OCI-LY1 (cell line): ENCODE data around the gene ABCA9.

Experiments
- CTCF ChIP-seq: fragments of 200-600 bp; sonication (generic), shearing (Covaris generic); IDR thresholded peaks from 2 replicates; pipeline ENCODE4 v1.5.1; 2017; ENCODE audit warnings: mild to moderate bottlenecking, antibody characterized with exemption, low read length, moderate library complexity, mixed read lengths
- EZH2 ChIP-seq: fragments of 200-600 bp; sonication (generic), shearing (Covaris generic); IDR thresholded peaks from 2 replicates; pipeline ENCODE4 v1.8.0; 2017; ENCODE audit warnings: borderline replicate concordance, mixed run types, mild to moderate bottlenecking, antibody characterized with exemption, low read length, moderate library complexity, mixed read lengths

- TF ChIP-seq CTCF, result no peak
- no peak for TF ChIP-seq EZH2
Observed at GRCh38 chr17:69048634-69049033, 12.1 kb downstream of the ABCA9 start.
